BJ (cell line): ENCODE measurements around the gene MMRN2. TPM values are rescaled to one million over a fixed set of nuclear protein-coding genes. Genes with fewer than 3 reads are reported as not detected.
"Not testable (repeated sequence)": the region's sequence is repeated elsewhere in the genome, so short reads cannot be mapped to it uniquely, and the experiment has no call there.

ENCODE experiments used
- CTCF ChIA-PET: fragments of 350-600 bp; formaldehyde crosslinking; extraction: SDS; loops from one replicate; lab custom pipeline; 2021; ENCODE audit warnings: antibody characterized with exemption, inconsistent platforms; lab: Yijun Ruan, JAX
- POLR2A ChIA-PET: fragments of 300-600 bp; sonication (Branson Sonifier 250); formaldehyde crosslinking; extraction: SDS; loops from one replicate; lab custom pipeline; 2021; ENCODE audit warnings: antibody characterized with exemption; lab: Charles Lee
- DNase-seq: peaks from one replicate; pipeline ENCODE4 v3.0.0-alpha.2; 2011; ENCODE audit warnings: low read depth
- H3K27me3 ChIP-seq: 2 replicates; pipeline ENCODE4 v1.6.0; 2011; ENCODE audit warnings: low read length; ENCODE audit not compliant: control insufficient read depth, insufficient read depth
- H3K36me3 ChIP-seq: 2 replicates; pipeline ENCODE4 v1.5.1; 2011; ENCODE audit warnings: low read length; ENCODE audit not compliant: control insufficient read depth, insufficient read depth
- H3K4me3 ChIP-seq: 2 replicates; pipeline ENCODE4 v1.5.1; 2011; ENCODE audit warnings: low read depth, mild to moderate bottlenecking, control low read depth, low read length
- polyA plus RNA-seq: library from polyadenylated mRNA; depleted of rRNA; stranded (reverse); fragments of >200 nt; gene quantifications from 2 replicates; pipeline ENCODE4 v1.2.3, GENCODE V29; 2011
- TF ChIP-seq, protein P1 (sequence below): IDR thresholded peaks from 2 replicates; pipeline ENCODE4 v1.5.1; 2011; ENCODE audit warnings: low read depth, mild to moderate bottlenecking, control low read depth, inconsistent platforms, low read length, moderate library complexity; ENCODE audit not compliant: insufficient read depth

The MMRN2 gene
- polyA plus RNA-seq, 1 experiment = 2.7 TPM

DNA sequence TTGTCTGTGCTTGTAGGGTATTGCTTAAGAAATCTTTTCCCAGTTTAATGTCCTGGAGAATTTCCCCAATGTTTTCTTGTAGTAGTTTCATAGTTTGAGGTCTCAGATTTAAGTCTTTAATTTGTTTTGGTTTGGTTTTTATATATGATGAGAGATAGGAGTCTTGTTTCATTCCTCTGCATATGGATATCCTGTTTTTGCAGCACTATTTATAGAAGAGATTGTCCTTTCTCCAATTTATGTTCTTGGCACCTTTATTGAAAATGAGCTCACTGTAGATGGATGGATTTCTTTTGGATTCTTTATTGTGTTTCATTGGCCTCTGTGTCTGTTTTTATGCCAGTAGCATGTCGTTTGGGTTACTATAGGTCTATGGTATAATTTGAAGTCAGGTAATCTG, 31.1 kb upstream of the MMRN2 start:
- TF ChIP-seq, protein P1, sequence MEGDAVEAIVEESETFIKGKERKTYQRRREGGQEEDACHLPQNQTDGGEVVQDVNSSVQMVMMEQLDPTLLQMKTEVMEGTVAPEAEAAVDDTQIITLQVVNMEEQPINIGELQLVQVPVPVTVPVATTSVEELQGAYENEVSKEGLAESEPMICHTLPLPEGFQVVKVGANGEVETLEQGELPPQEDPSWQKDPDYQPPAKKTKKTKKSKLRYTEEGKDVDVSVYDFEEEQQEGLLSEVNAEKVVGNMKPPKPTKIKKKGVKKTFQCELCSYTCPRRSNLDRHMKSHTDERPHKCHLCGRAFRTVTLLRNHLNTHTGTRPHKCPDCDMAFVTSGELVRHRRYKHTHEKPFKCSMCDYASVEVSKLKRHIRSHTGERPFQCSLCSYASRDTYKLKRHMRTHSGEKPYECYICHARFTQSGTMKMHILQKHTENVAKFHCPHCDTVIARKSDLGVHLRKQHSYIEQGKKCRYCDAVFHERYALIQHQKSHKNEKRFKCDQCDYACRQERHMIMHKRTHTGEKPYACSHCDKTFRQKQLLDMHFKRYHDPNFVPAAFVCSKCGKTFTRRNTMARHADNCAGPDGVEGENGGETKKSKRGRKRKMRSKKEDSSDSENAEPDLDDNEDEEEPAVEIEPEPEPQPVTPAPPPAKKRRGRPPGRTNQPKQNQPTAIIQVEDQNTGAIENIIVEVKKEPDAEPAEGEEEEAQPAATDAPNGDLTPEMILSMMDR = no peak
- DNase-seq = no peak
- H3K36me3 ChIP-seq = no peaks in the 10 kb centered on the region
- ChIA-PET CTCF (interaction anchor here (0.7 kb wide), 1 partner anchor 49 kb away, joined by 5 read pairs; no protein-coding TSS in a partner anchor), POLR2A (no interaction called here)
- no peaks in the 10 kb centered on the region for H3K27me3 ChIP-seq
- H3K4me3 ChIP-seq = no peak overlapping the region

DNA sequence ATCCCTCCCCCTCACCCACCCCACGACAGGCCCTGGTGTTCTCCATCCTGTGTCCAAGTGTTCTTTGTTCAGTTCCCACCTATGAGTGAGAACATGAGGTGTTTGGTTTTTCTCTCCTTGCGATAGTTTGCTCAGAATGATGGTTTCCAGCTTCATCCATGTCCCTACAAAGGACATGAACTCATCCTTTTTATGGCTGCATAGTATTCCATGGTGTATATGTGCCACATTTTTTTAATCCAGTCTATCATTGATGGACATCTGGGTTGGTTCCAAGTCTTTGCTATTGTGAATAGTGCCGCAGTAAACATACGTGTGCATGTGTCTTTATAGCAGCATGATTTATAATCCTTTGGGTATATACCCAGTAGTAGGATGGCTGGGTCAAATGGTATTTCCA, 27.1 kb upstream of the MMRN2 start:
- DNase-seq, H3K4me3 ChIP-seq, H3K27me3 ChIP-seq, H3K36me3 ChIP-seq, POLR2A ChIA-PET: not testable (repeated sequence)
- CTCF ChIA-PET = interaction anchor here (0.9 kb wide), 1 partner anchor 12 kb away, joined by 3 read pairs; no protein-coding TSS in a partner anchor

DNA sequence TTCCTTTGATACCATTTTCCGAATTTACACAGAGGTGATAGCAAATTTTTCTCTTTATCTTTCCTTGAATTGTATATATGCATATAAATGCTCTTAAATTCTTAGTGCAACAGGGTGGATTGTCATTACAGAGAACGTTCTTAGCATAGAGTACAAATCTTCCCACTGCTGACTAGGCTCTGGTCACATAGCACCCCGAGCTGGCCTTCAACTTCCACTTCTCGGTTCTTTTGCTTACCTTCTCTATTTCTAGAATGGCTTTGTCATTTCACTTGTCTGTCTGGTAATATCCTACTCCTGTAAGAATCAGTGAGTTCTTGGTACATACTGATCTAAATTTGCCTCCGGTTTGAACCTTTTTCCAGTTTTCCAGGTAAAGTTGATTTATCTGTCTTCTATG, 24.3 kb upstream of the MMRN2 start:
- CTCF ChIA-PET = no interaction called here
- DNase-seq = no peak
- TF ChIP-seq, protein P1 = no peak
- H3K27me3 ChIP-seq = no peaks in the 10 kb centered on the region
- no peaks in the 10 kb centered on the region for H3K36me3 ChIP-seq
- no peak overlapping the region for H3K4me3 ChIP-seq
- POLR2A ChIA-PET = no interaction called here

DNA sequence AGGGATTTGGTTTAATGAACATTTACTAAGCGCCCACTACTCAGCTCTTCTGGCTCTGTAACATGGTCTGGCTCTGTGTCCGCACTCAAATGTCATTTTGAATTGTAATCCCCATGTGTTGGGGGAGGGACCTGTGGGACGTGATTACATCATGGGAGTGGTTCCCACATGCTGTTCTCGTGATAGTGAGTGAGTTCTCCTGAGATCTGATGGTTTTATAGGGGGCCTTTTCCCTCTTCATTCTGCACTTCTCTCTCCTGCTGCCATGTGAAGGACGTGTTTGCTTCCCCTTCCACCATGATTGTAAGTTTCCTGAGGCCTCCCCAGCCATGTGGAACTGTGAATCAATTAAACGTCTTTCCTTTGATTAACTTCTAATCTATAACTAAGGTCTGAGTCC, 23.6 kb upstream of the MMRN2 start:
- DNase-seq, H3K27me3 ChIP-seq, H3K36me3 ChIP-seq, H3K4me3 ChIP-seq, POLR2A ChIA-PET: not testable (repeated sequence)
- CTCF ChIA-PET = interaction anchor here (1.2 kb wide), 1 partner anchor 74 kb away, joined by 3 read pairs; no protein-coding TSS in a partner anchor

DNA sequence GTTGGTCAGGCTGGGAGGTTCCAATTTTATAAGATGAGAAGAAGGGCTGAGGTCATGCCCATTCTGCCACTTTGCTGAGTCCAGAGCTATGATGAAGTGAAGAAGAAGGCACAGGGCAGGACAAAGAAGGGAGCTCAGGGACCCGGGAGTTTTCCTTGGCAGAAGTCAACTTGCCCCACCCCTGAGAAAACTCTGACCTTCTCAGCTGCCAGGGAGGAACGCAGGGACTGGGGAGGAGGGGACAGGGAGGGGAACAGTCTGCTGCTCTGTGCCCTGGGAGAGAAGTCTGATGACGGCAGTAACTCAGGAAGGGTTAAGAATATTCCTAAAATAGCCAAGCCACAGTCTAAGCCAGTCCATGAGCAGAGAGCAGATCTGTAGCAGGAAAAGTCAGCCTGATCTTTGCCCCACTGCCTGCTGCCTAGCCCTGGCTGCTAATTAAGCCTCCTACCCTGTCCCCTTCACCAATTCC, 22.6 kb upstream of the MMRN2 start:
- TF ChIP-seq, protein P1 = no peak
- DNase-seq = no peak
- no peaks in the 10 kb centered on the region for H3K36me3 ChIP-seq
- no peak overlapping the region for H3K4me3 ChIP-seq
- CTCF ChIA-PET = interaction anchor here (1.0 to 1.2 kb wide), 2 partner anchors 12 to 75 kb away, joined by 3 read pairs; no protein-coding TSS in a partner anchor
- no peaks in the 10 kb centered on the region for H3K27me3 ChIP-seq
- POLR2A ChIA-PET = no interaction called here

DNA sequence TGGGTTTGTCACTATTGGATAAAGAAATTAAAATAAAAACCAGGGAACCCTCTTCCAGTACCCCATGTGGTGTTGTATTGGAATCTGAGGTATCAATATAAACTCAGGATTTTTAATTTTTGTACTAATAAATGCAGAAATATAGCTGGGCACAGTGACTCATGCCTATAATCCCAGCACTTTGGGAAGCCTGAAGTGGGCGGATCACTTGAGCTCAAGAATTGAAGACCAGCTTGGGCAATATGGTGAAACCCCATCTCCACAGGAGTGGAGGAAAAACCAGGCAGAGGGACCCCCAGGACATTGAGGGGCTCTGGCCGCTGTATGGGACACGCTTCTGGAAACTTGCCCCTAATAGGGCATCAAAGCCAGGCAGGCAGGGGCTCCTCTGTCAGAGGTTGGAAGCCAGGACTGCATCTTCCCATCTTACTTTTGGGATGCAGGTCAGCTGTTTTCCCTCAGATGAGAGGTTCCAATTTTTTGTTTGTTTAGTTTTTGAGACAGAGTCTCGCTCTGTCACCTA, 21.9 kb upstream of the MMRN2 start:
- no peak overlapping the region for H3K4me3 ChIP-seq
- ChIA-PET CTCF (interaction anchor here (0.6 to 1.5 kb wide), 3 partner anchors 10 to 13 kb away, joined by 3 read pairs; no protein-coding TSS in a partner anchor), POLR2A (no interaction called here)
- no peak for DNase-seq
- H3K36me3 ChIP-seq = no peaks in the 10 kb centered on the region
- H3K27me3 ChIP-seq = no peaks in the 10 kb centered on the region
- TF ChIP-seq, protein P1 = no peak

DNA sequence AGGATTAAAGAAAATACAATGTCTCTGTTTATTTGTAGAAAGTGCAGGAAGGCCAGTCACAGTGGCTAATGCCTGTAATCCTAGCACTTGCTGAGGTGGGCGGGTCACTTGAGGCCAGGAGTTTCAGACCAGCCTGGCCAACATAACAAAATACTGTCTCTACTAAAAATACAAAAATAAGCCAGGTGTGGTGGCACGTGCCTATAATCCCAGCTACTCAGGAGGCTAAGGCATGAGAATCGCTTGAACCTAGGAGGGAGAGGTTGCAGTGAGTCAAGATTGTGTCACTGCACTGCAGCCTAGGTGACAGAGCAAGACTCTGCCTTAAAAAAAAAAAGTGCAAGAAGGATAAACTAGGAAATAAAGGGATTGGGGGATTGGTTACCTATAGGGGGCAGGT, 21.0 kb upstream of the MMRN2 start:
- DNase-seq, H3K4me3 ChIP-seq, H3K36me3 ChIP-seq, POLR2A ChIA-PET, H3K27me3 ChIP-seq: not testable (repeated sequence)
- CTCF ChIA-PET = interaction anchor here (1.1 to 1.5 kb wide), 2 partner anchors 8 to 12 kb away, joined by 3 read pairs; no protein-coding TSS in a partner anchor
